Neural progenitor cell (in vitro differentiated cells): ENCODE measurements around the gene SAMD8.

Experiments used
- EZH2 ChIP-seq: fragments of 200-600 bp; sonication (generic); IDR thresholded peaks from 2 replicates; pipeline ENCODE4 v1.6.1; 2017; ENCODE audit warnings: antibody characterized with exemption, mild to moderate bottlenecking, moderate library complexity
- EZH2phosphoT487 ChIP-seq: fragments of 200-600 bp; sonication (generic); IDR thresholded peaks from 2 replicates; pipeline ENCODE4 v1.6.1; 2017; ENCODE audit warnings: antibody characterized with exemption
- TF ChIP-seq, protein P1 (sequence below): fragments of 200-600 bp; sonication (generic); IDR thresholded peaks from 2 replicates; pipeline ENCODE4 v1.5.1; 2017; ENCODE audit warnings: antibody characterized with exemption, mild to moderate bottlenecking

DNA sequence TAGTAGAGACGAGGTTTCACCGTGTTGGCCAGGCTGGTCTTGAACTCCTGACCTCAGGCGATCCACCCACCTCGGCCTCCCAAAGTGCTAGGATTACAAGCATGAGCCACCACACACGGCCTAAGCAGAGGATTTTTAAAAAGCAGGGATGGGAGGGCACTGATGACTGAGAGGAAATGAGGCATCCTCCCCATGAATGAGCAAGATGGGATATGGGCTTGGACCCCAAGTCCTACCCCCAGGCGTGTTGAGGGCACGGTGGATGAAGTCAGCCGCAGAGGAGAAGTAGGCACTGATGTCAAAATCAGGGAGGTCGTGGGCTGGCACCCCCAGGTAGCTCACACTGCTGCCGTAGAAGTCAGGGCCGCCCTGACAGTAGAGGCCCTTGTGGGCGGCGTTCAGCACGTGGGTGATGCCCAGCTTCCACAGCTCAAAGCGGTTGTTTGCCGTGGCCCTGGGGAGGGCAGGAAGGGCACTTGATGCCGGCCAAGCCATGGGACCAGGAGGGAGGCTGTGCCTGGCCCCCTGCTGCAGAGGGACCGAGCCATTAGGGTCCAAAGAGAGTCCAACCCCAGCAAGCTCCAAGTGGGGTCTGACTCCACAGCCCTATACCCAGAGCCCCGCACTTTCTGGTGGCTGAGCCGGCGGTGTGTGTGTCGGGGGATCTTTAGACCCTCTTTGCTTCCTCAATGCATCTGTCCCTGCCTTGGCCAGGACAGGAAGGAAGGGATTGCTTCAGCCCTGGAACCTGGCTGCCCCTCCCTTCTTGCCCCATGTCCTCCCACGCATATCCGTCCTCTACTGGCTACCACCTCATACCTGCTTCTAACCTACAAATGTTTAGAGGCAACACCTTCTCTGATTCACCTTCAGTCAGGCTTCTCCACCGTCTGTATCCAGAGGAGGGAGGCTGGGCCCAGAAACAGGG is 3.4 kb upstream of the SAMD8 start:
- TF ChIP-seq, protein P1, sequence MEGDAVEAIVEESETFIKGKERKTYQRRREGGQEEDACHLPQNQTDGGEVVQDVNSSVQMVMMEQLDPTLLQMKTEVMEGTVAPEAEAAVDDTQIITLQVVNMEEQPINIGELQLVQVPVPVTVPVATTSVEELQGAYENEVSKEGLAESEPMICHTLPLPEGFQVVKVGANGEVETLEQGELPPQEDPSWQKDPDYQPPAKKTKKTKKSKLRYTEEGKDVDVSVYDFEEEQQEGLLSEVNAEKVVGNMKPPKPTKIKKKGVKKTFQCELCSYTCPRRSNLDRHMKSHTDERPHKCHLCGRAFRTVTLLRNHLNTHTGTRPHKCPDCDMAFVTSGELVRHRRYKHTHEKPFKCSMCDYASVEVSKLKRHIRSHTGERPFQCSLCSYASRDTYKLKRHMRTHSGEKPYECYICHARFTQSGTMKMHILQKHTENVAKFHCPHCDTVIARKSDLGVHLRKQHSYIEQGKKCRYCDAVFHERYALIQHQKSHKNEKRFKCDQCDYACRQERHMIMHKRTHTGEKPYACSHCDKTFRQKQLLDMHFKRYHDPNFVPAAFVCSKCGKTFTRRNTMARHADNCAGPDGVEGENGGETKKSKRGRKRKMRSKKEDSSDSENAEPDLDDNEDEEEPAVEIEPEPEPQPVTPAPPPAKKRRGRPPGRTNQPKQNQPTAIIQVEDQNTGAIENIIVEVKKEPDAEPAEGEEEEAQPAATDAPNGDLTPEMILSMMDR, result no peak
- TF ChIP-seq EZH2 (no peak), EZH2phosphoT487 (no peak)
